GM12878 (cell line): ENCODE results near the gene TRIP6. TPM values are rescaled to one million over a fixed set of nuclear protein-coding genes. Genes with fewer than 3 reads are reported as not detected.

Experiments used
- ATAC-seq: fragments of 200-7000 bp; cut with Tn5 transposase; 3 replicates; pipeline ENCODE4 v1.9.1; 2020; ENCODE audit warnings: mild to moderate bottlenecking, moderate library complexity
- BruUV-seq: library from RNA; stranded (reverse); fragments of 400-500 nt; replicated peaks from 2 replicates; lab custom pipeline; 2021; lab: Mats Ljungman, UMichigan
- CTCF ChIA-PET: fragments of 300-600 bp; sonication (Branson Sonifier 250); formaldehyde crosslinking; extraction: SDS; loops from one replicate; lab custom pipeline; 2021; ENCODE audit warnings: inconsistent platforms; lab: Yijun Ruan, JAX
- POLR2A ChIA-PET: fragments of 350-600 bp; formaldehyde crosslinking; extraction: SDS; loops from one replicate; lab custom pipeline; 2021; ENCODE audit warnings: inconsistent platforms; lab: Charles Lee
- RAD21 ChIA-PET: fragments of 300-600 bp; sonication (Branson Sonifier 250); formaldehyde crosslinking; loops from one replicate; lab custom pipeline; 2023; ENCODE audit warnings: antibody characterized with exemption; ENCODE audit not compliant: unreplicated experiment; lab: Charles Lee
- SMC1A ChIA-PET: fragments of 300-600 bp; sonication (Branson Sonifier 250); formaldehyde crosslinking; loops from one replicate; lab custom pipeline; 2023; ENCODE audit not compliant: unreplicated experiment, uncharacterized antibody; lab: Charles Lee
- DNase-seq: peaks from one replicate; pipeline ENCODE4 v3.0.0-alpha.2; 2011; ENCODE audit warnings: low read depth, low spot score
- FAIRE-seq: peaks from 3 replicates; lab custom pipeline; 2011; peaks lifted over from hg19 to GRCh38; lab: Jason Lieb, UNC
- H2AFZ ChIP-seq: 2 replicates; pipeline ENCODE4 v1.6.0; 2011; ENCODE audit warnings: low read depth, low read length, control low read depth; ENCODE audit not compliant: control insufficient read depth
- H3K27ac ChIP-seq: 2 replicates; pipeline ENCODE4 v1.5.1; 2011; ENCODE audit warnings: control low read depth; ENCODE audit not compliant: control insufficient read depth, insufficient read depth
- H3K27me3 ChIP-seq, 2 experiments: replicated peaks in 1 of 2; 2 replicates each; pipeline versions ENCODE4 v1.6.0 to v1.6.1; 2011; ENCODE audit warnings: low read length in 1 of 2; ENCODE audit not compliant: control insufficient read depth in 2 of 2, insufficient read depth in 2 of 2
- H3K36me3 ChIP-seq, 2 experiments: 2 replicates each; pipeline ENCODE4 v1.5.1; 2011; ENCODE audit warnings: low read length in 1 of 2; ENCODE audit not compliant: control insufficient read depth in 2 of 2, insufficient read depth in 2 of 2
- H3K4me1 ChIP-seq: 2 replicates; pipeline ENCODE4 v1.6.1; 2011; ENCODE audit warnings: mild to moderate bottlenecking, low read length, moderate library complexity, mixed read lengths; ENCODE audit not compliant: control insufficient read depth, insufficient read depth
- H3K4me2 ChIP-seq: 2 replicates; pipeline ENCODE4 v1.6.0; 2011; ENCODE audit warnings: control low read depth; ENCODE audit not compliant: control insufficient read depth, insufficient read depth
- H3K4me3 ChIP-seq: fragments of 200-600 bp; sonication (generic); 2 replicates; pipeline ENCODE4 v1.5.1; 2016
- H3K79me2 ChIP-seq: 2 replicates; pipeline ENCODE4 v1.6.0; 2011; ENCODE audit warnings: low read length; ENCODE audit not compliant: control insufficient read depth, insufficient read depth
- H3K9ac ChIP-seq: 2 replicates; pipeline ENCODE4 v1.8.0; 2011; ENCODE audit warnings: low read length, control low read depth, mixed read lengths; ENCODE audit not compliant: control insufficient read depth, insufficient read depth
- H3K9me3 ChIP-seq: replicated peaks from 3 replicates; pipeline ENCODE4 v1.5.1; 2011; ENCODE audit warnings: mild to moderate bottlenecking, low read length; ENCODE audit not compliant: control insufficient read depth, insufficient read depth
- H4K20me1 ChIP-seq: 2 replicates; pipeline ENCODE4 v1.6.0; 2011; ENCODE audit not compliant: control insufficient read depth, insufficient read depth
- CUX1 ChIP-seq: IDR thresholded peaks from 2 replicates; pipeline ENCODE4 v1.6.1; 2012; ENCODE audit warnings: improper control_type of control experiment, low read depth, low read length; ENCODE audit not compliant: insufficient replicate concordance
- EED ChIP-seq: sonication (generic); IDR thresholded peaks from 2 replicates; pipeline ENCODE4 v1.6.1; 2016; ENCODE audit warnings: antibody characterized with exemption, low read depth
- ELK1 ChIP-seq: IDR thresholded peaks from 2 replicates; pipeline ENCODE4 v1.6.1; 2012; ENCODE audit warnings: low read depth, low read length, improper control_type of control experiment
- EZH2 ChIP-seq: IDR thresholded peaks from 2 replicates; pipeline ENCODE4 v1.6.1; 2012; ENCODE audit warnings: low read depth, mild to moderate bottlenecking, control low read depth, inconsistent platforms, low read length, borderline replicate concordance; ENCODE audit not compliant: control insufficient read depth
- FOXK2 ChIP-seq: fragments of 450-650 bp; IDR thresholded peaks from 2 replicates; pipeline ENCODE4 v1.6.1; 2017; ENCODE audit warnings: mild to moderate bottlenecking, moderate library complexity
- JUNB ChIP-seq: IDR thresholded peaks from 2 replicates; pipeline ENCODE4 v1.6.1; 2016; ENCODE audit warnings: antibody characterized with exemption, mild to moderate bottlenecking
- JUND ChIP-seq: IDR thresholded peaks from 2 replicates; pipeline ENCODE4 v1.6.1; 2012; ENCODE audit warnings: low read depth, mild to moderate bottlenecking, low read length, improper control_type of control experiment, moderate library complexity
- NBN ChIP-seq: fragments of 450-650 bp; IDR thresholded peaks from 2 replicates; pipeline ENCODE4 v1.6.1; 2016
- SMAD1 ChIP-seq: fragments of 450-650 bp; IDR thresholded peaks from 2 replicates; pipeline ENCODE4 v1.6.1; 2018; ENCODE audit warnings: mild to moderate bottlenecking, low read depth; ENCODE audit not compliant: partially characterized antibody
- USF2 ChIP-seq: IDR thresholded peaks from 2 replicates; pipeline ENCODE4 v1.6.1; 2011; ENCODE audit warnings: low read depth, low read length, improper control_type of control experiment, borderline replicate concordance
- WGBS: methylation state at CpG from one replicate; pipeline ENCODE4 v1.1.6; 2016; ENCODE audit warnings: low lambda C conversion rate; ENCODE audit not compliant: insufficient replicate concordance, insufficient coverage; ENCODE audit errors: missing lambda C conversion rate; 5-methylcytosine and 5-hydroxymethylcytosine counted together
- in situ Hi-C: fragments of 300-500 bp; cut with MboI; formaldehyde crosslinking; loops from 9 replicates; pipeline ENCODE4 v1.14.3; 2018; ENCODE audit warnings: mixed read lengths
- intact Hi-C: fragments of 100-400 bp; cut with micrococcal nuclease; formaldehyde crosslinking; loops from one replicate; pipeline ENCODE4 v1.14.2; 2022; ENCODE audit not compliant: unreplicated experiment
- polyA plus RNA-seq, 11 experiments: library from polyadenylated mRNA; depleted of rRNA in 4 of 11; unstranded in 6 of 11; stranded (reverse) in 5 of 11; fragments of >200 nt; fragmentation: Nextera tagmentation in 4 of 11; fragmentation: Illumina TruSeq in 1 of 11; extraction: Ambion mirVana in 4 of 11; extraction: Trizol in 1 of 11; gene quantifications; 1 replicate in 1 of 11; 2 replicates in 10 of 11; pipeline versions ENCODE4 v1.2.1 to v1.2.3, GENCODE V29; 2011 to 2016; ENCODE audit warnings: inconsistent platforms in 2 of 11, missing spikeins in 2 of 11, low read depth in 1 of 11
- total RNA-seq, 4 experiments: library from RNA; depleted of rRNA in 3 of 4; stranded (reverse); fragments of >200 nt in 3 of 4; fragmentation: Illumina TruSeq in 1 of 4; extraction: Trizol in 1 of 4; gene quantifications; 2 replicates each; pipeline versions ENCODE4 v1.2.1 to v1.2.3, GENCODE V29; 2013 to 2021

Gene TRIP6
- total and polyA plus RNA-seq, 10 of the 15 experiments (the other 5 are each of a cell fraction or from before 2014, with no cell fraction given) = 2.5 to 47.4 (median 25.5) TPM

- in situ Hi-C loops = no loop called here
- TF ChIP-seq EED (no peak), NBN (no peak), JUNB (no peak), CUX1 (no peak), USF2 (no peak), JUND (no peak), FOXK2 (no peak), EZH2 (no peak), ELK1 (no peak), SMAD1 (no peak)
- TF ChIP-seq, all 136 proteins: peak for 0
- DNase-seq (no peak), ATAC-seq (no peak), FAIRE-seq (no peak)
- Histone ChIP-seq H3K27ac (no peak overlapping the region), H4K20me1 (no peaks in the 10 kb centered on the region), H3K9me3 (no peaks in the 10 kb centered on the region), H3K79me2 (no peaks in the 10 kb centered on the region), H3K4me1 (no peaks in the 10 kb centered on the region; the same call in 1 of the 2 replicates), H3K4me2 (peak overlapping the region; percentile 98; the same call in 1 of the 2 replicates), H3K4me3 (no peak overlapping the region), H3K36me3 (no peaks in the 10 kb centered on the region), H3K9ac (no peak overlapping the region), H2AFZ (peak overlapping the region; percentile 100), H3K27me3 (no peaks in the 10 kb centered on the region)
- WGBS = 93% methylated on average over 6 of the region's 6 CpGs
- SMC1A ChIA-PET = no interaction called here
- POLR2A ChIA-PET = no interaction called here
- intact Hi-C loops = loop anchor here (5.0 kb wide), 1 partner anchor 34 kb away; no protein-coding TSS in a partner anchor
- CTCF ChIA-PET = no interaction called here
- no TSS peak for BruUV-seq
- RAD21 ChIA-PET = no interaction called here
These were observed 30.4 kb upstream of the TRIP6 start for GRCh38 chr7:100836812-100837098.
